GM12865 (cell line): ENCODE results near the gene ADCY2.

ENCODE experiments used
- DNase-seq: peaks from one replicate; pipeline ENCODE4 v3.0.0; 2010; ENCODE audit warnings: low read depth
- H3K4me3 ChIP-seq: 2 replicates; pipeline ENCODE4 v1.5.1; 2011; ENCODE audit warnings: mild to moderate bottlenecking, low read depth, low read length, control low read depth
- CTCF ChIP-seq: IDR thresholded peaks from 2 replicates; pipeline ENCODE4 v1.5.1; 2011; ENCODE audit warnings: low read length, control low read depth, low read depth, inconsistent platforms; ENCODE audit not compliant: insufficient read depth; ENCODE audit errors: missing control alignments

The ADCY2 gene

GRCh38 chr5:7592910-7593309, 197.0 kb downstream of the ADCY2 start:
- peak; percentile 28 for TF ChIP-seq CTCF
- peak; percentile 6 for DNase-seq

GRCh38 chr5:7597059-7597642, 201.2 kb downstream of the ADCY2 start:
- no peak for DNase-seq
- no peak overlapping the region for H3K4me3 ChIP-seq
- no peak for TF ChIP-seq CTCF

More at GRCh38 chr5:7592910-7593309, 197.0 kb downstream of the ADCY2 start:
- H3K4me3 ChIP-seq = no peak overlapping the region

- no peak for DNase-seq
- H3K4me3 ChIP-seq = no peak overlapping the region
- no peak for TF ChIP-seq CTCF
Observed at GRCh38 chr5:7606840-7607465, 211.0 kb downstream of the ADCY2 start.

- no peak overlapping the region for H3K4me3 ChIP-seq
- DNase-seq = no peak
- TF ChIP-seq CTCF = no peak
Observed at GRCh38 chr5:7608772-7609171, 212.8 kb downstream of the ADCY2 start.

- no peak for DNase-seq
- TF ChIP-seq CTCF = no peak
- H3K4me3 ChIP-seq = no peak overlapping the region
Observed at GRCh38 chr5:7609726-7610125, 213.8 kb downstream of the ADCY2 start.

- TF ChIP-seq CTCF = no peak
- no peak overlapping the region for H3K4me3 ChIP-seq
- no peak for DNase-seq
Observed at GRCh38 chr5:7610531-7611177, 214.7 kb downstream of the ADCY2 start.
